Inflammatory macrophage treated with lipopolysaccharide for 1 hour (primary cell): ENCODE measurements around the gene IRGM.
"Not testable (repeated sequence)": the region's sequence is repeated elsewhere in the genome, so short reads cannot be mapped to it uniquely, and the experiment has no call there.

Experiments
- DNase-seq, 2 donors: peaks; one replicate each; pipeline ENCODE4 v3.0.0-alpha.2; 2020 to 2022

The IRGM gene, protein sequence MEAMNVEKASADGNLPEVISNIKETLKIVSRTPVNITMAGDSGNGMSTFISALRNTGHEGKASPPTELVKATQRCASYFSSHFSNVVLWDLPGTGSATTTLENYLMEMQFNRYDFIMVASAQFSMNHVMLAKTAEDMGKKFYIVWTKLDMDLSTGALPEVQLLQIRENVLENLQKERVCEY

GRCh38 chr5:150846308-150846653, at the start of gene IRGM:
IRGM (plus strand) TSS chr5:150846521; CDS start chr5:150848124, 1,603 bp downstream.
- not testable (repeated sequence) for DNase-seq

- no peak for DNase-seq
Observed at GRCh38 chr5:150797384-150797783, 48.9 kb upstream of the IRGM start.

DNA sequence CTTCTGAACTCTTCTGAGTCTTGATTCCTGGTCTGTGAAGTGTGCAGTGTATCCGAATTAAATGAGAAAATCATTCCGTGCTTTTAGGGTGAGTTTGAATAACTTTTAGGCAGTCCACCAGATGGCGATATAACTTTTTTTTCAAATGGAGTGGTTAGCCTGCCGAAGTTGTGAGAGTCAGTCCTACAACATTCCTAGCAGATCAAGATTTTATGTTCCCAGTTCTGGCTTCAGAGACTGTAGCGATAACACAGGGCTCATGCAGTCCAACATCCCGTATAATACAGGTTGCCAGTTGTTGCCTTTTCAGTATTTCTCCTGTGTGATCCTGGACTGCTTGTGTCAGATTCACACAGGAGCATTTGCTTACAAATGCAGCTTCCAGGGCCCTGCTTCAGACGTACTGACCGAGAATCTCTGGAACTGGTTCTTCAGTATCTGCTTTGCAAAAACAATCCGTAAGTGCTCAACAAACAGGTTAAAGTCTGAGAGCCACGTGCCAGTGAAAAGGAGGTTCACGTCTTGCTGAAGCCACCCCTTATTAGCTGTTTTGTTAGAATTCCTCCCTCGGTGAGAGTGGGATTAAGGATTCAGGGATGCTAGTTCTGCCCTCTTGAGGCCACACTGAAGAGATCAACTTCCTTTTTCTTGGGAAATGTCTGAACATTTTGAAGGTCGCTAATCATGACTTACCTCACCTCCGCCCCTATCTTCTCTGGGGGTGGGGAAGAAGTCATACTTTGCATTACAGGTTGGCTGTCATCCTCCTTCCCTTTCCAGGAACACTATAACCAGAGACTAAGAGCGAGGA, 45.0 kb upstream of the IRGM start:
- peak; percentile 48 to 74 for DNase-seq

- DNase-seq, result no peak
Observed at GRCh38 chr5:150804388-150804787, 41.9 kb upstream of the IRGM start.

GRCh38 chr5:150809363-150809762, 37.0 kb upstream of the IRGM start:
- no peak for DNase-seq

- no peak for DNase-seq
Observed at GRCh38 chr5:150815010-150815409, 31.3 kb upstream of the IRGM start.

DNA sequence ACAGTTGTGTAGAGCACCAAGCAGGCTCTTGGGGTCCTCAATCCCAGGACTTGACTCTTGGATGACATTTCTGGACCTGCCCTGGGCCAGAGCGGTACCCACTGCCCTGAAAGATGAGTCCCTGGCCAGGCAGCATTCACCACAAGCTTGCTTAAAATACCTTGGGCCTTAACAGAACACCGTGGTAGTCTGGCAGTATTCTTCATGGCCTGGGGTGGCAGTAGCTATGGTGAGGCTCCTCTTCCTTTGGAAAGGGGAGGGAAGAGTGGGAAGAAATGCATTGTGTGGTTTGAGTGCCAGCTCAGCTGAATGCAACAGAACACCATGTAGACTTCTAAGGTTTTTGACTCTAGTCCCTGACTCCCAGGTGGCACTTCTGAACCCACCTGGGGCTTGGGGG, 29.4 kb upstream of the IRGM start:
- no peak for DNase-seq

GRCh38 chr5:150829744-150830143, 16.6 kb upstream of the IRGM start:
- DNase-seq, result no peak

DNA sequence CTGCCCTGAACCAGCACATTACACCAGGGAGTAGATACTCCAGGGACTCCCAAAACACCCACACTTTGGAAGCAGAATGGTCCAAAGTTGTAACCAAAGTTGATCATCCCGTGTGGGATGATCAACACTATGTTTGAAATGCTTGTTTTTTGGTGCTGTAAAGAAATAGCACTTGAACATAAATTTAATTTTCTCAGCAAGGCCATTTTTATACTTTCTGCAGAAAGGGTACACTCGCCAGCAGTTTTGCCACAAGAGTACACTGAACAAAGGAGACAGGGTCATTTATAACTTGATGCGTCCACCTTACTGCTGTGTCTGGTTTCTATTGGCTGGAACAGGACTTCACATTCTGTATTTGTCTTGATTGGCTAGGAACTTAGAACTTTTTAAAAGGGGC, 14.5 kb upstream of the IRGM start:
- DNase-seq, result not testable (repeated sequence)

DNA sequence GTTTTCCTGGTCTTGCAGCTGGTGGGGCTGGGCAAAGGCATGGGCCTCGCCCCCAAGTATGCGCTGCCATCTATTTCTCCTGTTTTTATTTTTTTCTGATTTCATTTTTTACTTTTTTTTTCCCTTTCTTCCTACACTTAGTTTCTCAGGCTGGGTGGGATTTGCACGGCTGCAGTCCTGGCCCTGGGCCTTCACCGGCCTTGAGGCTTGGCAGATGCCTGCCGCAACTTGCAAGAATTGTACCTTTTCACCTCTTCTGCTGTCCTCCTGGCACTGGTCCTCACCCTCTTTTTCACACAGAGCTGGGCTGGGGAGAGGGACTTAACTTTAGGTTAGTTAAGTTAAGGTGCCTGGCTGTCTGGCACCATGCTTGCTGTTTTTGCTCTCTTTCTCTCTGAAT, 10.3 kb upstream of the IRGM start:
- no peak for DNase-seq

GRCh38 chr5:150836703-150837102, 9.6 kb upstream of the IRGM start:
- no peak for DNase-seq

DNA sequence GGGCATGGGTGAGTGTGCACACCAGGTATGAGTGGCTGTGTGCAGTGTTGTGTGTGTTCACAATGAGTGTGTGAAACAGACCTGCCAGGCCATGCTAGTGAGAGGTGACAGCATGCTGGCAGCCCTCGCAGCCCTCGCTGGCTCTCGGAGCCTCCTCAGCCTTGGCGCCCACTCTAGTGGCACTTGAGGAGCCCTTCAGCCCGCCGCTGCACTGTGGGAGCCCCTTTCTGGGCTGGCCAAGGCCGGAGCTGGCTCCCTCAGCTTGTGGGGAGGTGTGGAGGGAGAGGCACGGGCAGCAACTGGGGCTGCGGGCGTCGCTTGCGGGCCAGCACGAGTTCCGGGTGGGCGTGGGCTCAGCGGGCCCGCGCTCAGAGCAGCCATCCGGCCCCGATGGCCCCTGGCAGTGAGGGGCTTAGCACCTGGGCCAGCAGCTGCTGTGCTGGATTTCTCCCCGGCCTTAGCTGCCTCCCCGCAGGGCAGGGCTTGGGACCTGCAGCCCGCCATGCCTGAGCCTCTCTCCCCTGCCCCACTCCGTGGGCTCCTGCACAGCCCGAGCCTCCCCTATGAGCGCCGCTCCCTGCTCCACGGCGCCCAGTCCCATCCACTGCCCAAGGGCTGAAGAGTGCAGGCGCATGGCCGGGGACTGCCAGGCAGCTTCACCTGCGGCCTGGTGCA, 999 bp upstream of the IRGM start:
- DNase-seq, result not testable (repeated sequence)

- peak; percentile 81 to 86 for DNase-seq
Observed at GRCh38 chr5:150846654-150847333, 473 bp downstream of the IRGM start.

GRCh38 chr5:150847334-150847695, 994 bp downstream of the IRGM start:
- DNase-seq, result no peak

- DNase-seq, result no peak
Observed at GRCh38 chr5:150848271-150848670, 1.9 kb downstream of the IRGM start.

GRCh38 chr5:150851039-150851438, 4.7 kb downstream of the IRGM start:
- no peak for DNase-seq

DNA sequence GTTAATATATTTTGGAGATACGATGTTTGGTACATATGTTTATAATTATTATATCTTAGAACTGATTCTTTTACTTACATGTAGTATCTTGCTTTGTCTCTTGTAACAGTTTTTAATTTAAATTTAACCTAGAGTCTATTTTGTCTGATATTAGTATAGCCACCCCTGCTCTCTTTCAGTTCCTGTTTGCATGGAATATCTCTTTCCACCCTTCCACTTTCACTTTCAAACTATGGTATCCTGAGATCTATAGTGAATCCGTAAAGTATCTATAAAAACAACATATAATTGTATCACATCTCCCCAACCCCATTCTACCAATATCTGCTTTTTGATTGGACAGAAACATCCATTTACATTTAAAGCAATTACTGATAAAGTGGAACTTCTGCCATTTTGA, 7.2 kb downstream of the IRGM start:
- DNase-seq, result peak; percentile 11 to 45

- DNase-seq, result not testable (repeated sequence)
Observed at GRCh38 chr5:150856700-150857099, 10.4 kb downstream of the IRGM start.

- peak; percentile 64 to 81 for DNase-seq
Observed at GRCh38 chr5:150860246-150860821, 14.0 kb downstream of the IRGM start.

DNA sequence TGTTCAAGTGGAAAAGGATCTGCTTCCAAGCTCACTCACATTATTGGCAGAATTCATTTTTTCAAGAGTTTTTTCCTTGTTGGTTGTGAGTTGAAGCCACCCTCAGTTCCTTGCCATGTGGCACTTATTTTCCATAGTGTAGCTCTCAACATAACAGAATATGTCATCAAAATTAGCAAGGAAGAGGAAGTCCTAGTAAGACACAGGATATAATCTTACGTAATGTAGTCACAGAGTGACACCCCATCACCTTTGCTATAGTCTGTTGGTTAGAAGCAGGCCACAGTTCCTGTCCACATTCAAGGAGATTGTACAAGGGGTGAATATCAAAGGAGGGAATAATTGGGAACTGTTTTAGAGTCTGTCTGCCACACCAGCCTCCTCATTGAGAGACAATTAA, 15.7 kb downstream of the IRGM start:
- peak; percentile 5 to 39 for DNase-seq

DNA sequence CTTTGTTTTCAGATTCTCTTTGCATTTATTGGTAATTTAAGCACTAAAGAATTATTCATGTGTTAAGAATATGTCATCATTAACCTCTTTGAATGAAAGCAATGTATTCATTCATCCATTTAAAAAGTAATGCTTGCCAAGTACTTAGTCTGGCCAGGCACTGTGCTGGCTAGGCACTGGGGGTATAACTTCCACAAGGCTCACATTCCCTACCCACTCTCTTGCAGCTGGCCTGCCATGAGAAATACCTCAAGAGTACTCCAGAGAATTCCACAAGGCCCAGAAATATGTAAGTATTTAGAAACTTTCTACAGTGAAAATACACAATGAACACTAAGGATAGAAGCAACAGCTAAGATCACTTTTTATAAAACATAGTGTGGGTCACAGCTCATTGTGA, 33.0 kb downstream of the IRGM start:
- no peak for DNase-seq

DNA sequence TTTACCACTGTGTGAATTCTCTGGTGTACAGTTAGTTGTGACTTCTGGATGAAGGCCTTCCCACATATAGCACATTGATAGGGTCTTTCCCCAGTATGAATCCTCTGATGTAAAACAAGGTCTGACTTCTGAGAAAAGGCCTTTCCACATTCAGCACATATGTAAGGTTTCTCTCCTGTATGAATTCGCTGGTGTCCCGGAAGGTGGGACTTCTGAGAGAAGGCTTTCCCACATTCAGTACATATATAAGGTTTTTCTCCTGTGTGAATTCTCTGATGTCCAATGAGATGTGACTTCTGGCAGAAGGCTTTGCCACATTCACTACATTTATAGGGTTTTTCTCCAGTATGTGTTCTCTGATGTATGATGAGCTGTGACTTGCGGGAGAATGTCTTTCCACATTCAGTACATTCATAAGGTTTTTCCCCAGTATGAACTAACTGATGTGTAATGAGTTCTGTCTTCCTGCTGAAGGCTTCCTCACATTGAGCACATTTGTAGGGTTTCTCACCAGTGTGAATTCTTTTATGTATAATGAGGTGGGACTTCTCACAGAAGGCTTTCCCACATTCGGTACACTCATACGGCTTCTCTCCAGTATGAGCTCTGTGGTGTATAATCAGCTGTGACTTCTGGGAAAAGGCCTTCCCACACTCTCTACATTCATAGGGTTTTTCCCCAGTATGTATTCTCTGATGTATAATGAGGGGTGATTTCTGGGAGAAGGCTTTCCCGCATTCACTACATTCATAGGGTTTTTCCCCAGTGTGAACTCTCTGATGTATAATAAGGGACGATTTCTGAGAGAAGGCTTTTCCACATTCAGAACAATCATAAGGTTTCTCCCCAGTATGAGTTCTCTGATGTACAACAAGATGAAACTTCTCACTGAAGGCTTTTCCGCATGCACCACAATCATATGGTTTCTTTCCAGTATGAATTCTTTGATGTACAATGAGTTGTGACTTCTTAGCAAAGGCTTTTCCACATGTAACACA, 49.4 kb downstream of the IRGM start:
- no peak for DNase-seq
